Liver (tissue), 9 donors: ENCODE data around the gene STK40. TPM values are rescaled to one million over a fixed set of nuclear protein-coding genes. Genes with fewer than 3 reads are reported as not detected.

Experiments used
- DNase-seq: peaks from one replicate; pipeline ENCODE4 v3.0.0-alpha.2; 2017; ENCODE audit warnings: low spot score
- H3K27ac ChIP-seq, 2 donors: one replicate each; pipeline ENCODE4 v1.7.0; 2013; ENCODE audit warnings: inconsistent platforms in 2 of 2, low read length in 2 of 2, control low read depth in 1 of 2, low read depth in 1 of 2, mild to moderate bottlenecking in 1 of 2
- H3K27me3 ChIP-seq, 4 donors: one replicate each; pipeline versions ENCODE4 v1.6.1 to v1.7.0; 2013; ENCODE audit warnings: low read length in 3 of 4, inconsistent platforms in 1 of 4, mild to moderate bottlenecking in 1 of 4, moderate library complexity in 1 of 4; ENCODE audit not compliant: control insufficient read depth in 4 of 4, insufficient read depth in 4 of 4
- H3K36me3 ChIP-seq, 4 donors: one replicate each; pipeline versions ENCODE4 v1.6.1 to v1.7.0; 2013; ENCODE audit warnings: low read length in 3 of 4, mild to moderate bottlenecking in 3 of 4, low read depth in 1 of 4, moderate library complexity in 1 of 4; ENCODE audit not compliant: control insufficient read depth in 4 of 4, insufficient read depth in 3 of 4
- H3K4me1 ChIP-seq, 4 donors: one replicate each; pipeline versions ENCODE4 v1.6.1 to v1.7.0; 2013; ENCODE audit warnings: low read length in 3 of 4, mild to moderate bottlenecking in 3 of 4, moderate library complexity in 1 of 4; ENCODE audit not compliant: control insufficient read depth in 4 of 4, insufficient read depth in 4 of 4
- H3K4me3 ChIP-seq, 3 donors: one replicate each; pipeline versions ENCODE4 v1.6.1 to v1.7.0; 2013; ENCODE audit warnings: low read length in 3 of 3, control low read depth in 1 of 3, low read depth in 1 of 3, mild to moderate bottlenecking in 1 of 3
- H3K9ac ChIP-seq, 2 donors: one replicate each; pipeline ENCODE4 v1.7.0; 2013; ENCODE audit warnings: low read length in 2 of 2, mild to moderate bottlenecking in 2 of 2, moderate library complexity in 2 of 2, control low read depth in 1 of 2, low read depth in 1 of 2
- H3K9me3 ChIP-seq, 4 donors: one replicate each; pipeline versions ENCODE4 v1.6.1 to v1.7.0; 2013; ENCODE audit warnings: low read length in 3 of 4; ENCODE audit not compliant: control insufficient read depth in 4 of 4
- ATF3 ChIP-seq: IDR thresholded peaks from 2 replicates; pipeline ENCODE4 v1.6.1; 2016; ENCODE audit warnings: antibody characterized with exemption
- CTCF ChIP-seq: fragments of 150-350 bp; IDR thresholded peaks from 2 replicates; pipeline ENCODE4 v1.5.1; 2017; ENCODE audit warnings: improper control_type of control experiment, low read depth, low read length; ENCODE audit not compliant: missing input control
- EGR1 ChIP-seq, 2 donors: IDR thresholded peaks; 2 replicates each; pipeline ENCODE4 v1.6.1; 2016 to 2018; ENCODE audit warnings: antibody characterized with exemption in 2 of 2, low read depth in 2 of 2
- FOXA1 ChIP-seq: IDR thresholded peaks from 2 replicates; pipeline ENCODE4 v1.6.1; 2016; ENCODE audit warnings: antibody characterized with exemption
- FOXA2 ChIP-seq: IDR thresholded peaks from 2 replicates; pipeline ENCODE4 v1.6.1; 2016; ENCODE audit warnings: antibody characterized with exemption
- GABPA ChIP-seq, 2 donors: IDR thresholded peaks in 1 of 2; conservative IDR thresholded peaks in 1 of 2; 2 replicates each; pipeline ENCODE4 v1.6.1; 2016; ENCODE audit warnings: antibody characterized with exemption in 2 of 2, mild to moderate bottlenecking in 1 of 2, moderate library complexity in 1 of 2
- HNF4A ChIP-seq, 2 donors: conservative IDR thresholded peaks; 2 replicates each; pipeline ENCODE4 v1.6.1; 2016; ENCODE audit warnings: antibody characterized with exemption in 2 of 2, mild to moderate bottlenecking in 2 of 2
- HNF4G ChIP-seq: IDR thresholded peaks from 2 replicates; pipeline ENCODE4 v1.6.1; 2016; ENCODE audit warnings: antibody characterized with exemption
- JUND ChIP-seq, 2 donors: IDR thresholded peaks; 2 replicates each; pipeline ENCODE4 v1.6.1; 2016; ENCODE audit warnings: antibody characterized with exemption in 2 of 2
- MAX ChIP-seq: IDR thresholded peaks from 2 replicates; pipeline ENCODE4 v1.6.1; 2016; ENCODE audit warnings: antibody characterized with exemption
- NR2F2 ChIP-seq: IDR thresholded peaks from 2 replicates; pipeline ENCODE4 v1.6.1; 2016; ENCODE audit warnings: antibody characterized with exemption
- RAD21 ChIP-seq, 2 donors: IDR thresholded peaks; 2 replicates each; pipeline ENCODE4 v1.6.1; 2016; ENCODE audit warnings: antibody characterized with exemption in 2 of 2, mild to moderate bottlenecking in 2 of 2
- REST ChIP-seq: IDR thresholded peaks from 2 replicates; pipeline ENCODE4 v1.6.1; 2016; ENCODE audit warnings: antibody characterized with exemption, mild to moderate bottlenecking
- SP1 ChIP-seq: IDR thresholded peaks from 2 replicates; pipeline ENCODE4 v1.6.1; 2018; ENCODE audit warnings: antibody characterized with exemption, mild to moderate bottlenecking
- TAF1 ChIP-seq: conservative IDR thresholded peaks from 2 replicates; pipeline ENCODE4 v1.6.1; 2016; ENCODE audit warnings: antibody characterized with exemption, mild to moderate bottlenecking
- YY1 ChIP-seq: IDR thresholded peaks from 2 replicates; pipeline ENCODE4 v1.6.1; 2016; ENCODE audit warnings: antibody characterized with exemption, mild to moderate bottlenecking
- ZBTB33 ChIP-seq: IDR thresholded peaks from 2 replicates; pipeline ENCODE4 v1.6.1; 2016; ENCODE audit warnings: antibody characterized with exemption
- WGBS: extraction: QIAGEN DNeasy Blood & Tissue Kit; methylation state at CpG from one replicate; pipeline ENCODE4 v1.1.7; 2013; 5-methylcytosine and 5-hydroxymethylcytosine counted together
- polyA plus RNA-seq, 2 donors: library from polyadenylated mRNA; stranded (reverse) in 1 of 2; unstranded in 1 of 2; fragments of 200-250 nt in 1 of 2; fragments of >200 nt in 1 of 2; fragmentation: Nextera tagmentation in 1 of 2; extraction: Ambion mirVana in 1 of 2; gene quantifications; one replicate each; pipeline versions ENCODE4 v1.2.1 to v1.2.3, GENCODE V29; 2013 to 2015
- total RNA-seq, 2 donors: library from RNA; depleted of rRNA; stranded (reverse); fragments of >200 nt; gene quantifications; one replicate each; pipeline ENCODE4 v1.2.3, GENCODE V29; 2014
- donor health status: healthy.
- donor health status: healthy.
- donor health status: healthy.
- donor health status: healthy.
- donor health status: healthy.

Gene STK40
- total and polyA plus RNA-seq, 4 donors = 13.0 to 26.8 (median 21.9) TPM

- Histone ChIP-seq H3K4me1 (no peaks in the 10 kb centered on the region), H3K36me3 (peaks cover 14 to 64% (median 34%) of the 10 kb centered on the region in 4 donors), H3K27ac (no peak overlapping the region), H3K27me3 (no peaks in the 10 kb centered on the region), H3K9ac (no peak overlapping the region), H3K4me3 (no peak overlapping the region), H3K9me3 (no peaks in the 10 kb centered on the region)
- WGBS = 89% methylated on average over 15 of the region's 15 CpGs
- TF ChIP-seq CTCF = no peak
- no peak for TF ChIP-seq ATF3
- TF ChIP-seq NR2F2 = no peak
- no peak for TF ChIP-seq EGR1 (IDR thresholded peaks at IDR 0.05; ENCODE audit: low read depth in 2 of 2)
- no peak for TF ChIP-seq MAX
- no peak for TF ChIP-seq JUND (IDR thresholded peaks at IDR 0.05)
- no peak for TF ChIP-seq FOXA1
- TF ChIP-seq HNF4G = no peak
- no peak for TF ChIP-seq TAF1
- TF ChIP-seq RAD21 (IDR thresholded peaks at IDR 0.05) = no peak
- TF ChIP-seq REST = no peak
- TF ChIP-seq GABPA (IDR thresholded peaks at IDR 0.05 in 1 of 2, conservative IDR thresholded peaks at IDR 0.05 in 1 of 2) = no peak
- TF ChIP-seq YY1 = no peak
- no peak for TF ChIP-seq FOXA2
- no peak for DNase-seq
Observed at GRCh38 chr1:36352910-36353878, 32.5 kb downstream of the STK40 start.

GRCh38 chr1:36352125-36352909 lies 33.4 kb downstream of the STK40 start:
- H3K9ac ChIP-seq = no peak overlapping the region
- H3K9me3 ChIP-seq = no peaks in the 10 kb centered on the region
- H3K36me3 ChIP-seq = peaks cover 14 to 64% (median 34%) of the 10 kb centered on the region in 4 donors
- WGBS = 82% methylated on average over 13 of the region's 13 CpGs
- no peaks in the 10 kb centered on the region for H3K4me1 ChIP-seq
- H3K27ac ChIP-seq = peak overlapping the region in 1 of 2 donors; percentile 26
- no peak overlapping the region for H3K4me3 ChIP-seq
- no peak for DNase-seq
- no peaks in the 10 kb centered on the region for H3K27me3 ChIP-seq
- TF ChIP-seq YY1 = no peak
- no peak for TF ChIP-seq CTCF
- no peak for TF ChIP-seq ATF3
- no peak for TF ChIP-seq JUND (IDR thresholded peaks at IDR 0.05)
- no peak for TF ChIP-seq FOXA2
- no peak for TF ChIP-seq HNF4A (conservative IDR thresholded peaks at IDR 0.05)
- TF ChIP-seq EGR1 (IDR thresholded peaks at IDR 0.05; ENCODE audit: low read depth in 2 of 2) = no peak
- TF ChIP-seq SP1 = no peak
- no peak for TF ChIP-seq ZBTB33
- no peak for TF ChIP-seq NR2F2
- TF ChIP-seq GABPA (IDR thresholded peaks at IDR 0.05 in 1 of 2, conservative IDR thresholded peaks at IDR 0.05 in 1 of 2) = no peak
